ENCODE results near the gene PRSS27.

DNA sequence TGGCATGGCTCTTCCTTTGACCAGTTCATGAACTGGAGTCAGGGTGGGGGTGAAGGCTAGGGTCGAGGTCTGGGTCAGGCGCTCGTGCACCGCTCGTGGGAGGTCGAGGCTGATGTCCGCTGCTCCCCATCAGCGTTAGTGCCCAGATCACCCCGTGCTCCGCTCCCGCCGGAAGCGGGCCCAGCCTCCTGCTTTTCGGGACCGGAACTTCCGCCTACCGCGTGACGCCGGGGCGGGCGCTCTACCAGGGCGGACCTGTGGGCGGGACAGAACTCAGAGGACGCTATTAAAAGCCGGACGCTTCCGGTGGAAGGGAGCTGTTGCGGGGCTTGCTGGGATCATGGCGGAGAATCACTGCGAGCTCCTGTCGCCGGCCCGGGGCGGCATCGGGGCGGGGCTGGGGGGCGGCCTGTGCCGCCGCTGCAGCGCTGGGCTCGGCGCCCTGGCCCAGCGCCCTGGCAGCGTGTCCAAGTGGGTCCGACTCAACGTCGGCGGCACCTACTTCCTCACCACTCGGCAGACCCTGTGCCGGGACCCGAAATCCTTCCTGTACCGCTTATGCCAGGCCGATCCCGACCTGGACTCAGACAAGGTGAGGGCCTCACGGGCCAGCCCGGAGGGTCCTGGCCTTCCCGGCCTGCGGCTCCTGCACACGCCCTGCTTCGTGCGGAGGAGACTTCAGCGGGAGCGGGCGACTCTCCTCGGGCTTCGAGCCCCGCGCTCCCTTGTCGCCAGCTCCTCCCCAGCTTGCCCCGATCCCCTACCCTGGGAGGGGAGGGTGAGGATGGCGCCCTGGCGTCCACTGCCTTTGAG, 37.6 kb downstream of the PRSS27 start, which contains the start of gene KCTD5:
- no peak for TF ChIP-seq CTCF (IDR thresholded peaks at IDR 0.05; ENCODE audit: low read depth, low read length, poor library complexity, severe bottlenecking)
- no peak for TF ChIP-seq EZH2phosphoT487 (IDR thresholded peaks at IDR 0.05; ENCODE audit: borderline replicate concordance, low read length)

All from DOHH2 (cell line).